ENCODE results near the gene GLE1. TPM values are rescaled to one million over a fixed set of nuclear protein-coding genes. Genes with fewer than 3 reads are reported as not detected.
"Not testable (repeated sequence)": the region's sequence is repeated elsewhere in the genome, so short reads cannot be mapped to it uniquely, and the experiment has no call there.

Gene GLE1
- total RNA-seq, 4 donors from 2014 or later: 3.3 to 25.5 (median 16.4) TPM

DNA sequence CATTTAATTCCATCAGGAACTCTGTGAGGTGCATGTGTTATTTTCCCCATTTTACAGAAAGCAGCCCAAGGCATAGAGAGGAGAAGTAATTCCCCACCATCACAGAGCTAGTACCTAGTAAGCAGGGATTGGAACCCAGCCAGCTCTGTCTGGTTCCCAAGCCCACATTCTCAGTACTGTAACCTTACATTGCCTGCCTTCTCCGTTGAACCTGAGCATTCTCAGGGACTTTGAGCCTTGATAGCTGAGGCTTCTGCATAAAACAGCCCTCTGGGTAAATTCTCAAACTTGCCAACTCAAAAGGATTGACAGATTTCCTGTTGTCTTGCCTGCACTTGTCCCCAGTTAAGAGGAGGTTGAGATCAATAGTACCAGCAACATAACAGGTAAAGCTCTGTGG lies 9.2 kb upstream of the GLE1 start:
- no peaks in the 10 kb centered on the region for H3K27me3 ChIP-seq
- TF ChIP-seq POLR2A (IDR thresholded peaks at IDR 0.05): no peak
- TF ChIP-seq, protein P1, sequence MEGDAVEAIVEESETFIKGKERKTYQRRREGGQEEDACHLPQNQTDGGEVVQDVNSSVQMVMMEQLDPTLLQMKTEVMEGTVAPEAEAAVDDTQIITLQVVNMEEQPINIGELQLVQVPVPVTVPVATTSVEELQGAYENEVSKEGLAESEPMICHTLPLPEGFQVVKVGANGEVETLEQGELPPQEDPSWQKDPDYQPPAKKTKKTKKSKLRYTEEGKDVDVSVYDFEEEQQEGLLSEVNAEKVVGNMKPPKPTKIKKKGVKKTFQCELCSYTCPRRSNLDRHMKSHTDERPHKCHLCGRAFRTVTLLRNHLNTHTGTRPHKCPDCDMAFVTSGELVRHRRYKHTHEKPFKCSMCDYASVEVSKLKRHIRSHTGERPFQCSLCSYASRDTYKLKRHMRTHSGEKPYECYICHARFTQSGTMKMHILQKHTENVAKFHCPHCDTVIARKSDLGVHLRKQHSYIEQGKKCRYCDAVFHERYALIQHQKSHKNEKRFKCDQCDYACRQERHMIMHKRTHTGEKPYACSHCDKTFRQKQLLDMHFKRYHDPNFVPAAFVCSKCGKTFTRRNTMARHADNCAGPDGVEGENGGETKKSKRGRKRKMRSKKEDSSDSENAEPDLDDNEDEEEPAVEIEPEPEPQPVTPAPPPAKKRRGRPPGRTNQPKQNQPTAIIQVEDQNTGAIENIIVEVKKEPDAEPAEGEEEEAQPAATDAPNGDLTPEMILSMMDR (IDR thresholded peaks at IDR 0.05): no peak
- intact Hi-C loops (cut with DNase I; ENCODE audit: low total_unique reads): no loop called here
- no peaks in the 10 kb centered on the region for H3K4me1 ChIP-seq
- DNase-seq: no peak
- H3K36me3 ChIP-seq: no peaks in the 10 kb centered on the region
- H3K27ac ChIP-seq: no peak overlapping the region
- no peak overlapping the region for H3K4me3 ChIP-seq
- no peaks in the 10 kb centered on the region for H3K9me3 ChIP-seq

DNA sequence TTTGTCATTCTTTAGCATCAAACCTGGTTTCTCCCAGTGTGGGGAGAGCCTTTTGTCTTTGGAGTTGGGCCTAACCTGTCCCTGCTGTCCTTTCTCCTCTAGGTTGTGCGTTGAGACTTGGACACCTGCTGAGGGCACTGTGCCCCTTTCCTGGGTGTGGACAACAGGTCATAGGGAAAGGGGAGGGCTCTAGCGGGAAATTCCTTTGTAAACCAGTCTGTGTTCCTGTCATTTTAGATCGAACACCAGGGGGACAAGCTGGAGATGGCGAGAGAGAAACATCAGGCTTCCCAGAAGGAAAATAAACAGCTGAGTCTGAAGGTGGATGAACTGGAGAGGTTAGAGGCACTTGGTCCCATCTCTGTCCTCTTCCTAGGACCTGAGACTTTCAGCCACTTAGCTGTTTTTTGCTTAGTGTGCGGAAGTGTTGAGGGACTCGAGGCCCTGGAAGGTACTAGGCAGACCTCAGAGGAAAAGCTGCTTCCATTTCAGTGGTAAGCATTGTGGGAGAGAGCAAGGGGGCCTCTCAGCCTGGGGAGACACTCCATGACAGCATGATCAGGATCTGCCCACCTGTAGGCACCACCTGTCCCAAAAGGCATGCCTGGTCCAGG lies 8.6 kb upstream of the GLE1 start:
- H3K36me3 ChIP-seq: no peaks in the 10 kb centered on the region
- no peak for TF ChIP-seq POLR2A (IDR thresholded peaks at IDR 0.05)
- TF ChIP-seq, protein P1 (IDR thresholded peaks at IDR 0.05): no peak

GRCh38 chr9:128497824-128498610 lies 6.5 kb upstream of the GLE1 start:
- Histone ChIP-seq H3K27me3 (no peaks in the 10 kb centered on the region), H3K9me3 (no peaks in the 10 kb centered on the region), H3K36me3 (no peaks in the 10 kb centered on the region), H3K4me3 (no peak overlapping the region), H3K27ac (no peak overlapping the region), H3K4me1 (no peaks in the 10 kb centered on the region)
- DNase-seq: no peak
- intact Hi-C loops (cut with DNase I; ENCODE audit: low total_unique reads): no loop called here
- TF ChIP-seq, protein P1 (IDR thresholded peaks at IDR 0.05): no peak
- TF ChIP-seq POLR2A (IDR thresholded peaks at IDR 0.05): no peak

More for the DNA sequence above, 8.6 kb upstream of the GLE1 start:
- H3K4me1 ChIP-seq: no peaks in the 10 kb centered on the region
- no peak overlapping the region for H3K27ac ChIP-seq
- intact Hi-C loops (cut with DNase I; ENCODE audit: low total_unique reads): no loop called here
- DNase-seq: no peak
- H3K4me3 ChIP-seq: no peak overlapping the region
- H3K9me3 ChIP-seq: no peaks in the 10 kb centered on the region
- H3K27me3 ChIP-seq: no peaks in the 10 kb centered on the region

DNA sequence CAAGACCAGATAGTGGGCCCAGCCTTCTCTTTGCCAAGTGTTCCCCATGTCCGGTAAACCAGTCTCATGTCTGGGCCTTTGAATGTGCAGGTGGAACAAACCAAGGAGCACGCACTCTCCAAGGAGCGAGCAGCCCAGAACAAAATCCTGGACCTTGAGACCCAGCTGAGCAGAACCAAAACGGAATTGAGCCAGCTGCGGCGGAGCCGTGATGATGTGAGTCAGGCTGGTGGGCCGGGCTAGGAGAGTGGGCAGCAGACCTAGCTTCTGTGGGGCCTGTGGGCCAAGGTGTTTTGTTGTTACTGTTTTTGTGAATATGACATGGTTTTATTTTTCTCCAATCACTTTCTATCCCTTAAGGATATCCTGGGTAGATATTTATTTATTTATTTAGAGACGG lies 5.6 kb upstream of the GLE1 start:
- intact Hi-C loops (cut with DNase I; ENCODE audit: low total_unique reads): no loop called here
- no peaks in the 10 kb centered on the region for H3K27me3 ChIP-seq
- no peak for DNase-seq

DNA sequence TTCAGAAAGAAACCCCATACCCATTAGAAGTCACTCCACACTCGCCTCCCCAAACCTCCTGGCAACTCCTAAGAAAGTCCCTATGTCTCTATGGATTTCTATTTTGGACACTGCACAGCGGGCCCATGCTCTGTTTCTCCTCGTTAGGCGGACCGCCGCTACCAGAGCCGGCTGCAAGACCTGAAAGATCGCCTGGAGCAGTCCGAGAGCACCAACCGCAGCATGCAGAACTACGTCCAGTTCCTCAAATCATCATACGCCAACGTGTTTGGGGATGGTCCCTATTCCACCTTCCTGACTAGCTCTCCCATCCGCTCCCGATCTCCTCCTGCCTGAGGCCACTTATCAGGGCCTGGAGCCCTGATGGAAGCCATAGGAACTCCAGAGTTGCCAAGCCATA lies 4.6 kb upstream of the GLE1 start:
- H3K36me3 ChIP-seq: no peaks in the 10 kb centered on the region
- no peaks in the 10 kb centered on the region for H3K4me1 ChIP-seq
- no peak for DNase-seq
- intact Hi-C loops (cut with DNase I; ENCODE audit: low total_unique reads): no loop called here
- no peaks in the 10 kb centered on the region for H3K9me3 ChIP-seq
- H3K27ac ChIP-seq: no peak overlapping the region
- no peak for TF ChIP-seq POLR2A (IDR thresholded peaks at IDR 0.05)
- TF ChIP-seq, protein P1 (IDR thresholded peaks at IDR 0.05): no peak
- H3K27me3 ChIP-seq: no peaks in the 10 kb centered on the region
- no peak overlapping the region for H3K4me3 ChIP-seq

More for the DNA sequence above, 5.6 kb upstream of the GLE1 start:
- H3K4me3 ChIP-seq: no peak overlapping the region
- TF ChIP-seq POLR2A (IDR thresholded peaks at IDR 0.05): no peak
- TF ChIP-seq, protein P1 (IDR thresholded peaks at IDR 0.05): no peak
- no peaks in the 10 kb centered on the region for H3K9me3 ChIP-seq
- H3K36me3 ChIP-seq: no peaks in the 10 kb centered on the region
- H3K4me1 ChIP-seq: no peaks in the 10 kb centered on the region
- no peak overlapping the region for H3K27ac ChIP-seq

DNA sequence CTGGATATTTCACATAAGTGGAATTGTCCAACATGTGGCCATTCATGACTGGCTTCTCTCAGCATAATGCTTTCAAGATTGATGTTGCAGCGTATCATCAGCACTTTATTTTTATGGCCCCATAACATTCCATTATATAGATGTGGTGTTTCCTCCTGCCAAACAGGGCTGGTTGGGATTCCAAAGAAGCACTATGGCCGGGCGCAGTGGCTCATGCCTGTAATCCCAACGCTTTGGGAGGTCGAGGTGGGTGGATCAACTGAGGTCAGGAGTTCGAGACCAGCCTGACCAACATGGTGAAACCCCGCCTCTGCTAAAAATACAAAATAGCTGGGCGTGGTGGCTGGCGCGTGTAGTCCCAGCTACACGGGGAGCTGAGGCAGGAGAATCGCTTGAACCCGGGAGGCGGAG lies 1.1 kb upstream of the GLE1 start:
- intact Hi-C loops (cut with DNase I; ENCODE audit: low total_unique reads); H3K27me3 ChIP-seq; H3K4me1 ChIP-seq; DNase-seq; H3K9me3 ChIP-seq; H3K4me3 ChIP-seq; H3K36me3 ChIP-seq: not testable (repeated sequence)
- H3K27ac ChIP-seq: peak overlapping the region in 1 of 2 donors; percentile 16
